Stimulated activated CD4-positive, alpha-beta T cell treated with anti-CD3 and anti-CD28 coated beads, Interleukin-1b, Interleukin-23, amount 100 ng/mL, for 24 hours (primary cell): Measurements from ENCODE around the gene ESYT2.
A peak's percentile ranks its signal among the peaks of the same experiment; 100 is the strongest.

ENCODE experiments used
- DNase-seq, 4 experiments: peaks; one replicate each; pipeline ENCODE4 v3.0.0-alpha.2; 2020; ENCODE audit warnings: low read depth in 4 of 4, low spot score in 1 of 4

The ESYT2 gene

GRCh38 chr7:158729646-158730382 is 99.5 kb downstream of the ESYT2 start:
- no peak for DNase-seq

GRCh38 chr7:158728911-158729645 is 100.2 kb downstream of the ESYT2 start:
- no peak for DNase-seq

- DNase-seq = no peak
These were observed 101.6 kb downstream of the ESYT2 start for GRCh38 chr7:158727690-158728089.

- no peak for DNase-seq
These were observed 103.0 kb downstream of the ESYT2 start for GRCh38 chr7:158726277-158726807.

GRCh38 chr7:158725506-158725800 is 103.9 kb downstream of the ESYT2 start:
- no peak for DNase-seq

- DNase-seq = no peak
These were observed 104.4 kb downstream of the ESYT2 start for GRCh38 chr7:158724658-158725505.

GRCh38 chr7:158723714-158724385 is 105.5 kb downstream of the ESYT2 start:
- DNase-seq = no peak

GRCh38 chr7:158723266-158723665 is 106.0 kb downstream of the ESYT2 start:
- no peak for DNase-seq

GRCh38 chr7:158722574-158723237 is 106.6 kb downstream of the ESYT2 start:
- DNase-seq = no peak

- no peak for DNase-seq
These were observed 109.2 kb downstream of the ESYT2 start for GRCh38 chr7:158720112-158720511.

GRCh38 chr7:158716802-158717201 is 112.5 kb downstream of the ESYT2 start:
- no peak for DNase-seq

- DNase-seq = no peak
These were observed 118.6 kb downstream of the ESYT2 start for GRCh38 chr7:158710651-158711102.

GRCh38 chr7:158707610-158708009 is 121.7 kb downstream of the ESYT2 start:
- no peak for DNase-seq

- no peak for DNase-seq
These were observed 122.4 kb downstream of the ESYT2 start for GRCh38 chr7:158706710-158707590.

GRCh38 chr7:158706273-158706704 is 123.0 kb downstream of the ESYT2 start:
- DNase-seq = no peak

GRCh38 chr7:158705234-158705850 is 124.0 kb downstream of the ESYT2 start:
- no peak for DNase-seq

GRCh38 chr7:158704524-158705233 is 124.6 kb downstream of the ESYT2 start, which contains the start of gene NCAPG2:
NCAPG2 (minus strand) TSS chr7:158704804; CDS start chr7:158701899, 2,905 bp downstream.
- peak; percentile 95 to 99 (median 96) for DNase-seq
